Calu3 (cell line): ENCODE results near the gene CALN1. TPM values are rescaled to one million over a fixed set of nuclear protein-coding genes. Genes with fewer than 3 reads are reported as not detected.

ENCODE experiments used
- BruUV-seq: library from RNA; stranded (reverse); fragments of 400-500 nt; replicated peaks from 2 replicates; lab custom pipeline; 2021; lab: Mats Ljungman, UMichigan
- CTCF ChIA-PET: fragments of 300-600 bp; sonication (Branson Sonifier 250); formaldehyde crosslinking; loops from one replicate; lab custom pipeline; 2022; ENCODE audit warnings: antibody characterized with exemption; lab: Charles Lee
- DNase-seq: peaks from one replicate; pipeline ENCODE4 v3.0.0; 2022
- H3K27ac Mint-ChIP-seq: one replicate; pipeline ENCODE4 v1.8.0; 2022; ENCODE audit warnings: mixed read lengths; ENCODE audit not compliant: unreplicated experiment
- H3K27me3 Mint-ChIP-seq: one replicate; pipeline ENCODE4 v1.8.0; 2022; ENCODE audit warnings: mixed read lengths; ENCODE audit not compliant: unreplicated experiment
- H3K36me3 Mint-ChIP-seq: one replicate; pipeline ENCODE4 v1.8.0; 2022; ENCODE audit warnings: mild to moderate bottlenecking, moderate library complexity, mixed read lengths; ENCODE audit not compliant: insufficient read depth, unreplicated experiment
- H3K4me1 Mint-ChIP-seq: one replicate; pipeline ENCODE4 v1.8.0; 2022; ENCODE audit warnings: mild to moderate bottlenecking, low read depth, mixed read lengths; ENCODE audit not compliant: unreplicated experiment
- H3K4me3 Mint-ChIP-seq: one replicate; pipeline ENCODE4 v1.8.0; 2022; ENCODE audit warnings: mild to moderate bottlenecking, low read depth, moderate library complexity, mixed read lengths; ENCODE audit not compliant: unreplicated experiment
- H3K9me3 Mint-ChIP-seq: one replicate; pipeline ENCODE4 v1.8.0; 2022; ENCODE audit warnings: low read depth, mixed read lengths; ENCODE audit not compliant: unreplicated experiment
- intact Hi-C: fragments of 100-400 bp; cut with micrococcal nuclease; formaldehyde crosslinking; loops from one replicate; pipeline ENCODE4 v1.10.0; 2022; ENCODE audit not compliant: unreplicated experiment
- total RNA-seq: library from RNA; stranded (reverse); gene quantifications from 2 replicates; pipeline ENCODE4 v1.2.3, GENCODE V29; 2022
- TF ChIP-seq, protein P1 (sequence below): fragments of 200-600 bp; IDR thresholded peaks from one replicate; pipeline ENCODE4 v1.8.0; 2022; ENCODE audit warnings: antibody characterized with exemption; ENCODE audit not compliant: unreplicated experiment

The CALN1 gene
- total RNA-seq, 1 experiment from 2014 or later: not detected

GRCh38 chr7:72098807-72099580 is 313.1 kb downstream of the CALN1 start:
- Mint-ChIP-seq H3K4me1 (no peaks in the 10 kb centered on the region), H3K36me3 (no peaks in the 10 kb centered on the region), H3K9me3 (peaks cover 8% of the 10 kb centered on the region), H3K4me3 (no peak overlapping the region), H3K27ac (no peak overlapping the region), H3K27me3 (no peaks in the 10 kb centered on the region)
- CTCF ChIA-PET: no interaction called here
- intact Hi-C loops: no loop called here
- TF ChIP-seq, protein P1, sequence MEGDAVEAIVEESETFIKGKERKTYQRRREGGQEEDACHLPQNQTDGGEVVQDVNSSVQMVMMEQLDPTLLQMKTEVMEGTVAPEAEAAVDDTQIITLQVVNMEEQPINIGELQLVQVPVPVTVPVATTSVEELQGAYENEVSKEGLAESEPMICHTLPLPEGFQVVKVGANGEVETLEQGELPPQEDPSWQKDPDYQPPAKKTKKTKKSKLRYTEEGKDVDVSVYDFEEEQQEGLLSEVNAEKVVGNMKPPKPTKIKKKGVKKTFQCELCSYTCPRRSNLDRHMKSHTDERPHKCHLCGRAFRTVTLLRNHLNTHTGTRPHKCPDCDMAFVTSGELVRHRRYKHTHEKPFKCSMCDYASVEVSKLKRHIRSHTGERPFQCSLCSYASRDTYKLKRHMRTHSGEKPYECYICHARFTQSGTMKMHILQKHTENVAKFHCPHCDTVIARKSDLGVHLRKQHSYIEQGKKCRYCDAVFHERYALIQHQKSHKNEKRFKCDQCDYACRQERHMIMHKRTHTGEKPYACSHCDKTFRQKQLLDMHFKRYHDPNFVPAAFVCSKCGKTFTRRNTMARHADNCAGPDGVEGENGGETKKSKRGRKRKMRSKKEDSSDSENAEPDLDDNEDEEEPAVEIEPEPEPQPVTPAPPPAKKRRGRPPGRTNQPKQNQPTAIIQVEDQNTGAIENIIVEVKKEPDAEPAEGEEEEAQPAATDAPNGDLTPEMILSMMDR: no peak
- no peak for DNase-seq
- BruUV-seq: no TSS peak

GRCh38 chr7:72097226-72097625 is 314.9 kb downstream of the CALN1 start:
- no TSS peak for BruUV-seq
- DNase-seq: no peak
- H3K9me3 Mint-ChIP-seq: peaks cover 3% of the 10 kb centered on the region
- H3K27me3 Mint-ChIP-seq: no peaks in the 10 kb centered on the region
- CTCF ChIA-PET: no interaction called here
- no peaks in the 10 kb centered on the region for H3K4me1 Mint-ChIP-seq
- TF ChIP-seq, protein P1: no peak
- no peak overlapping the region for H3K27ac Mint-ChIP-seq
- no peak overlapping the region for H3K4me3 Mint-ChIP-seq
- intact Hi-C loops: no loop called here
- no peaks in the 10 kb centered on the region for H3K36me3 Mint-ChIP-seq

- TF ChIP-seq, protein P1: no peak
- Mint-ChIP-seq H3K27ac (no peak overlapping the region), H3K4me3 (no peak overlapping the region), H3K4me1 (no peaks in the 10 kb centered on the region), H3K36me3 (no peaks in the 10 kb centered on the region), H3K27me3 (no peaks in the 10 kb centered on the region), H3K9me3 (peaks cover 9% of the 10 kb centered on the region)
- CTCF ChIA-PET: no interaction called here
- DNase-seq: no peak
- intact Hi-C loops: no loop called here
- no TSS peak for BruUV-seq
These were observed 319.4 kb downstream of the CALN1 start for GRCh38 chr7:72092769-72093168.

GRCh38 chr7:72087926-72088325 is 324.2 kb downstream of the CALN1 start:
- H3K4me3 Mint-ChIP-seq: no peak overlapping the region
- no peaks in the 10 kb centered on the region for H3K27me3 Mint-ChIP-seq
- TF ChIP-seq, protein P1: no peak
- CTCF ChIA-PET: no interaction called here
- no peak overlapping the region for H3K27ac Mint-ChIP-seq
- peaks cover 10% of the 10 kb centered on the region for H3K9me3 Mint-ChIP-seq
- H3K4me1 Mint-ChIP-seq: no peaks in the 10 kb centered on the region
- no peak for DNase-seq
- intact Hi-C loops: no loop called here
- H3K36me3 Mint-ChIP-seq: no peaks in the 10 kb centered on the region
- no TSS peak for BruUV-seq
